ENCODE measurements around the gene ARL15.

Gene ARL15

GRCh38 chr5:54313311-54314270 lies 3.2 kb upstream of the ARL15 start:
- no peak for DNase-seq

GRCh38 chr5:54312499-54312898 lies 2.1 kb upstream of the ARL15 start:
- DNase-seq: no peak

- no peak for DNase-seq
Measured at GRCh38 chr5:54311176-54311677, 854 bp upstream of the ARL15 start.

GRCh38 chr5:54309691-54310432 lies 511 bp downstream of the ARL15 start:
- no peak for DNase-seq

- no peak for DNase-seq
Measured at GRCh38 chr5:54309276-54309675, 1.1 kb downstream of the ARL15 start.

GRCh38 chr5:54307583-54307982 lies 2.8 kb downstream of the ARL15 start:
- no peak for DNase-seq

- no peak for DNase-seq
Measured at GRCh38 chr5:54306893-54307292, 3.5 kb downstream of the ARL15 start.

GRCh38 chr5:54305737-54306136 lies 4.6 kb downstream of the ARL15 start:
- DNase-seq: no peak

GRCh38 chr5:54304040-54304439 lies 6.3 kb downstream of the ARL15 start:
- no peak for DNase-seq

GRCh38 chr5:54302267-54302687 lies 8.1 kb downstream of the ARL15 start:
- no peak for DNase-seq

- no peak for DNase-seq
Measured at GRCh38 chr5:54301849-54302248, 8.5 kb downstream of the ARL15 start.

- no peak for DNase-seq
Measured at GRCh38 chr5:54301220-54301619, 9.2 kb downstream of the ARL15 start.

GRCh38 chr5:54298947-54299346 lies 11.4 kb downstream of the ARL15 start:
- DNase-seq: no peak

- no peak for DNase-seq
Measured at GRCh38 chr5:54296386-54296785, 14.0 kb downstream of the ARL15 start.

- no peak for DNase-seq
Measured at GRCh38 chr5:54295651-54296276, 14.6 kb downstream of the ARL15 start.

- no peak for DNase-seq
Measured at GRCh38 chr5:54294097-54294667, 16.2 kb downstream of the ARL15 start.

GRCh38 chr5:54292866-54293265 lies 17.5 kb downstream of the ARL15 start:
- no peak for DNase-seq

- no peak for DNase-seq
Measured at GRCh38 chr5:54291498-54291897, 18.9 kb downstream of the ARL15 start.

GRCh38 chr5:54289769-54290168 lies 20.6 kb downstream of the ARL15 start:
- no peak for DNase-seq

GRCh38 chr5:54288568-54289217 lies 21.7 kb downstream of the ARL15 start:
- DNase-seq: no peak

- DNase-seq: no peak
Measured at GRCh38 chr5:54285686-54286085, 24.7 kb downstream of the ARL15 start.

- DNase-seq: no peak
Measured at GRCh38 chr5:54284586-54284985, 25.8 kb downstream of the ARL15 start.

All from activated CD8-positive, alpha-beta memory T cell treated with anti-CD3 and anti-CD28 coated beads for 24 hours (primary cell).